ES-I3 (cell line): ENCODE results near the gene TMEM45A.
"Not testable (repeated sequence)": the region's sequence is repeated elsewhere in the genome, so short reads cannot be mapped to it uniquely, and the experiment has no call there.

Experiments
- H3K36me3 ChIP-seq: 2 replicates; pipeline ENCODE4 v1.6.1; 2013; ENCODE audit warnings: mild to moderate bottlenecking, low read length, control low read depth, moderate library complexity; ENCODE audit not compliant: insufficient read depth
- H3K4me1 ChIP-seq: 2 replicates; pipeline ENCODE4 v1.6.1; 2013; ENCODE audit warnings: mild to moderate bottlenecking, control low read depth, low read length; ENCODE audit not compliant: insufficient read depth
- H3K9ac ChIP-seq: 2 replicates; pipeline ENCODE4 v1.6.1; 2013; ENCODE audit warnings: low read depth, mild to moderate bottlenecking, low read length, moderate library complexity
- H3K9me3 ChIP-seq: 2 replicates; pipeline ENCODE4 v1.6.1; 2013; ENCODE audit warnings: mild to moderate bottlenecking, low read length, moderate library complexity; ENCODE audit not compliant: control insufficient read depth, insufficient read depth

TMEM45A gene

DNA sequence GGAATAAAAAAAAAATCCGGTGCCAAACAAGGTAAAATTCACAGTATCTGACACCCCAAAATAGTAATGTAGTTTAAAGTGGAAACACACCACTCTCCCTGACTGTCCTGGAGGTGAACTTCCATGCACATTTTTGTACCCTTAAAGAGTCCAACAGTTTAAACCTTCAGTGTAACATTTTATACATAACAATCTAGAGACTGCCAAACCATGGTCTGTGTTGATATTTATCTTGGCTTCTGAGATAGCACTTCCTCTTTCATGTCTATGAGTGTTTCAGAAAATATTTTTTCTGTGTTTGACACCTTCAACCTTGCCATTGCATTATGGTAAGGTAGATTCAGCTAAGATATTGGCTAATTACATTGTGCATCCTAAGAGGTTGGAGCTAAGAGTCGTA lies 13.9 kb downstream of the TMEM45A start:
- H3K4me1 ChIP-seq, result no peaks in the 10 kb centered on the region
- H3K36me3 ChIP-seq, result no peaks in the 10 kb centered on the region
- no peaks in the 10 kb centered on the region; the same call in 1 of the 2 replicates for H3K9me3 ChIP-seq
- H3K9ac ChIP-seq, result no peak overlapping the region

DNA sequence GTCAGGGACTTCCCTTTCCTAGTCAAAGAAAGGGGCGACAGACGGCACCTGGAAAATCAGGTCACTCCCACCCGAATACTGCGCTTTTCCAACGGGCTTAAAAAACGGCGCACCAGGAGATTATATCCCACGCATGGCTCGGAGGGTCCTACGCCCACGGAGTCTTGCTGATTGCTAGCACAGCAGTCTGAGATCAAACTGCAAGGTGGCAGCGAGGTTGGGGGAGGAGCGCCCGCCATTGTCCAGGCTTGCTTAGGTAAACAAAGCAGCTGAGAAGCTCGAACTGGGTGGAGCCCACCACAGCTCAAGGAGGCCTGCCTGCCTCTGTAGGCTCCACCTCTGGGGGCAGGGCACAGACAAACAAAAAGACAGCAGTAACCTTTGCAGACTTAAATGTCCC lies 17.4 kb downstream of the TMEM45A start:
- not testable (repeated sequence) for H3K9ac ChIP-seq, H3K4me1 ChIP-seq, H3K9me3 ChIP-seq, H3K36me3 ChIP-seq

- Histone ChIP-seq H3K36me3 (no peaks in the 10 kb centered on the region), H3K4me1 (no peaks in the 10 kb centered on the region), H3K9me3 (no peaks in the 10 kb centered on the region), H3K9ac (no peak overlapping the region)
Observed at GRCh38 chr3:100516232-100516631, 23.8 kb downstream of the TMEM45A start.

GRCh38 chr3:100516838-100517237 lies 24.4 kb downstream of the TMEM45A start:
- no peaks in the 10 kb centered on the region for H3K9me3 ChIP-seq
- no peaks in the 10 kb centered on the region for H3K4me1 ChIP-seq
- no peak overlapping the region for H3K9ac ChIP-seq
- no peaks in the 10 kb centered on the region for H3K36me3 ChIP-seq

- no peaks in the 10 kb centered on the region for H3K36me3 ChIP-seq
- H3K9ac ChIP-seq, result no peak overlapping the region
- no peaks in the 10 kb centered on the region for H3K4me1 ChIP-seq
- no peaks in the 10 kb centered on the region for H3K9me3 ChIP-seq
Observed at GRCh38 chr3:100517276-100517675, 24.9 kb downstream of the TMEM45A start.

DNA sequence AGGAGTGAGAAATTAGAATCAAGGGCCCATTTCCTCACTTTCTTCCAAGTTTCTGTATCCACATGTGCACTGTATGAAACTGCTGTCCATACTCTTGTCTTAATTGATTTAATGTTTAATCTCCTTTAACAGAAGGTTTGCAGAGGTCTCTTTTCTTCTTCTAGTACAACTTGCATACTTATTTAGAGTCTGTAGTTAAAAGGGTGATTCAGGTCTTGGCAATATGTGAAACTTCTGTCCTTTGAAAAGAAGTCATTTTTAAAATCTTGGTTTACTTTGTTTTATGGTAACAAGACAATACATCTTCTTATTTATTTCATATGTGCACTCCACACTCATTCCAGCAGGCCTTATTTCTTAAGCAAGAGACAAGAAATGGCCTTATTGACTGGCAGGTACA lies 25.8 kb downstream of the TMEM45A start:
- H3K36me3 ChIP-seq, result no peaks in the 10 kb centered on the region
- no peak overlapping the region for H3K9ac ChIP-seq
- no peaks in the 10 kb centered on the region for H3K9me3 ChIP-seq
- H3K4me1 ChIP-seq, result no peaks in the 10 kb centered on the region

DNA sequence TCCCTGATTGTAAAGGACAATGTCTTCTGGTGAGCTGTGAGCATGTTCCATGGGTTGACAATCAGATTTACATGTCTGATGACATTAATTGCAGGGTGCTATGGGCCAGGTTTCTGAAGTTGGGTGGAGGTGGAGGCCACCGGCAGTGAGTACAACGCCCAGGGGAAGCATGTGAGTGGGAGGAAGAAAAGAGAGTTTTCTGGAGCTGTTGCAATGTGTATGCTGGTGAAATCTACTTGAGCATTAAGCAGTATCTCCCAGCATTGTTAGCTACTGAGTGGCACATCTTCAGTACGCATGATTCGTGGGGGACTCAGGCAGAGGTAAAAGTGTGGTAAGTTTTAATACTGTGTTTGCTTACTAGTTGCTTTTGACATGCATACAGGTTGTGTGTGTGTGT lies 26.6 kb downstream of the TMEM45A start:
- no peaks in the 10 kb centered on the region for H3K36me3 ChIP-seq
- H3K9ac ChIP-seq, result no peak overlapping the region
- no peaks in the 10 kb centered on the region for H3K4me1 ChIP-seq

GRCh38 chr3:100521439-100521845 lies 29.0 kb downstream of the TMEM45A start:
- no peak overlapping the region for H3K9ac ChIP-seq
- no peaks in the 10 kb centered on the region for H3K36me3 ChIP-seq
- no peaks in the 10 kb centered on the region for H3K9me3 ChIP-seq
- H3K4me1 ChIP-seq, result no peaks in the 10 kb centered on the region

More for the DNA sequence above, 26.6 kb downstream of the TMEM45A start:
- no peaks in the 10 kb centered on the region for H3K9me3 ChIP-seq

GRCh38 chr3:100522125-100522524 lies 29.7 kb downstream of the TMEM45A start:
- Histone ChIP-seq H3K4me1 (no peaks in the 10 kb centered on the region), H3K36me3 (no peaks in the 10 kb centered on the region), H3K9me3 (no peaks in the 10 kb centered on the region), H3K9ac (no peak overlapping the region)

DNA sequence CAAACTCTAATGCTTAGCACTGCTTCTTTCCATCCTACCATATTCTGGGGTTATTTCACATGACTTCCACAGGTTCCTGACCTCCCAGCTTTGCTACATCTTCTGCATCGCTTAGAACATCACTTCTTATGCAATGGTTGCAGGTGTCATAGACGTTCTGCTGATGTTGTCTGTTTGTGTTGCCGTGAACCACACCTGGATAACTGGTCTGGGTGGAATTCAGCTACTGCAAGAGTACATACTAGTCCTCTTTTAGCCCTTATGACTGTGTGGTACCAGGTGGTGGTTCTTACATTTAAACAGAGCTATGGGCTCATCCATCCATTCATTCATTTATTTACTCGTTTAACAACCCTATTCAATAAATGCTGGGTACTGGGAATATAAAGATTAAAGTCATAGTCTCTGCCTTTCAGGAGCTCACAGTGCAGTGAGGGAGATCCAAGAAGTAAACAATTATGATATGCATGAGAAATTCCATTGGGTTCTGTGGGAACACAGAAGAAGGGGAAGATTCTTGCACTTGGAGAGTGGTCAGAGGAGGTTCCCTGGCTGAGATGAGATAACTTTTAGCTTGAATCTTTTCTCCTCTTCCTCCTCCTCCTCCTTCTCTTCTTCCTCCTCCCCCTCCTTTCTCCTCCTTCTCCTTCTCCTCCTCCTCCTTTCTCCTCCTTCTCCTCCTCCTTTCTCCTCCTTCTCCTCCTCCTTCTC lies 30.8 kb downstream of the TMEM45A start:
- Histone ChIP-seq H3K36me3 (no peaks in the 10 kb centered on the region), H3K9ac (no peak overlapping the region), H3K9me3 (no peaks in the 10 kb centered on the region), H3K4me1 (no peaks in the 10 kb centered on the region)

- Histone ChIP-seq H3K9me3 (no peaks in the 10 kb centered on the region), H3K9ac (no peak overlapping the region), H3K4me1 (no peaks in the 10 kb centered on the region), H3K36me3 (no peaks in the 10 kb centered on the region)
Observed at GRCh38 chr3:100525753-100526612, 33.6 kb downstream of the TMEM45A start.

- no peaks in the 10 kb centered on the region for H3K36me3 ChIP-seq
- H3K9ac ChIP-seq, result no peak overlapping the region
- H3K4me1 ChIP-seq, result no peaks in the 10 kb centered on the region
- H3K9me3 ChIP-seq, result no peaks in the 10 kb centered on the region
Observed at GRCh38 chr3:100526613-100527346, 34.4 kb downstream of the TMEM45A start.

- Histone ChIP-seq H3K4me1 (no peaks in the 10 kb centered on the region), H3K36me3 (no peaks in the 10 kb centered on the region), H3K9ac (no peak overlapping the region), H3K9me3 (no peaks in the 10 kb centered on the region)
Observed at GRCh38 chr3:100527347-100527735, 34.9 kb downstream of the TMEM45A start.

- H3K9ac ChIP-seq, result no peak overlapping the region
- H3K9me3 ChIP-seq, result no peaks in the 10 kb centered on the region
- H3K36me3 ChIP-seq, result no peaks in the 10 kb centered on the region
- H3K4me1 ChIP-seq, result no peaks in the 10 kb centered on the region
Observed at GRCh38 chr3:100531093-100531492, 38.7 kb downstream of the TMEM45A start.
